Measurements from ENCODE around the gene KANTR. TPM values are rescaled to one million over a fixed set of nuclear protein-coding genes. Genes with fewer than 3 reads are reported as not detected.

KANTR gene
- total RNA-seq, 1 donor from 2014 or later: 31.5 TPM

- Mint-ChIP-seq H3K27ac (no peak overlapping the region), H3K9me3 (peaks cover 33% of the 10 kb centered on the region), H3K36me3 (peaks cover 8% of the 10 kb centered on the region), H3K4me1 (no peaks in the 10 kb centered on the region), H3K4me3 (no peak overlapping the region), H3K27me3 (ENCODE audit: low read depth) (no peaks in the 10 kb centered on the region)
- DNase-seq (ENCODE audit: low spot score in 2 of 2, unreplicated experiment in 2 of 2): no peak
- TF ChIP-seq CTCF (IDR thresholded peaks at IDR 0.05; ENCODE audit: unreplicated experiment): no peak
Measured at GRCh38 chrX:53122013-53122412, 28.1 kb downstream of the KANTR start.

- Mint-ChIP-seq H3K27me3 (ENCODE audit: low read depth) (no peaks in the 10 kb centered on the region), H3K4me3 (no peak overlapping the region), H3K9me3 (peaks cover 34% of the 10 kb centered on the region), H3K27ac (no peak overlapping the region), H3K4me1 (no peaks in the 10 kb centered on the region), H3K36me3 (peaks cover 8% of the 10 kb centered on the region)
- no peak for DNase-seq (ENCODE audit: low spot score in 2 of 2, unreplicated experiment in 2 of 2)
- no peak for TF ChIP-seq CTCF (IDR thresholded peaks at IDR 0.05; ENCODE audit: unreplicated experiment)
Measured at GRCh38 chrX:53125506-53125905, 31.6 kb downstream of the KANTR start.

GRCh38 chrX:53126377-53126776 is 32.4 kb downstream of the KANTR start:
- Mint-ChIP-seq H3K9me3 (peaks cover 34% of the 10 kb centered on the region), H3K27me3 (ENCODE audit: low read depth) (no peaks in the 10 kb centered on the region), H3K4me3 (no peak overlapping the region), H3K27ac (no peak overlapping the region), H3K4me1 (no peaks in the 10 kb centered on the region), H3K36me3 (peaks cover 8% of the 10 kb centered on the region)
- DNase-seq (ENCODE audit: low spot score in 2 of 2, unreplicated experiment in 2 of 2): no peak
- TF ChIP-seq CTCF (IDR thresholded peaks at IDR 0.05; ENCODE audit: unreplicated experiment): no peak

- H3K4me3 Mint-ChIP-seq: no peak overlapping the region
- no peaks in the 10 kb centered on the region for H3K27me3 Mint-ChIP-seq (ENCODE audit: low read depth)
- no peak overlapping the region for H3K27ac Mint-ChIP-seq
- no peak for DNase-seq (ENCODE audit: low spot score in 2 of 2, unreplicated experiment in 2 of 2)
- no peak for TF ChIP-seq CTCF (IDR thresholded peaks at IDR 0.05; ENCODE audit: unreplicated experiment)
- H3K9me3 Mint-ChIP-seq: peaks cover 35% of the 10 kb centered on the region
- H3K36me3 Mint-ChIP-seq: peaks cover 11% of the 10 kb centered on the region
- no peaks in the 10 kb centered on the region for H3K4me1 Mint-ChIP-seq
Measured at GRCh38 chrX:53128097-53128749, 34.3 kb downstream of the KANTR start.

GRCh38 chrX:53133400-53133799 is 39.5 kb downstream of the KANTR start:
- Mint-ChIP-seq H3K36me3 (peaks cover 11% of the 10 kb centered on the region), H3K9me3 (peaks cover 17% of the 10 kb centered on the region), H3K4me3 (no peak overlapping the region), H3K27me3 (ENCODE audit: low read depth) (no peaks in the 10 kb centered on the region), H3K27ac (no peak overlapping the region), H3K4me1 (no peaks in the 10 kb centered on the region)
- TF ChIP-seq CTCF (IDR thresholded peaks at IDR 0.05; ENCODE audit: unreplicated experiment): no peak
- no peak for DNase-seq (ENCODE audit: low spot score in 2 of 2, unreplicated experiment in 2 of 2)

- Mint-ChIP-seq H3K27ac (no peak overlapping the region), H3K36me3 (peaks cover 11% of the 10 kb centered on the region), H3K4me3 (no peak overlapping the region), H3K4me1 (no peaks in the 10 kb centered on the region), H3K9me3 (peaks cover 21% of the 10 kb centered on the region), H3K27me3 (ENCODE audit: low read depth) (no peaks in the 10 kb centered on the region)
- no peak for DNase-seq (ENCODE audit: low spot score in 2 of 2, unreplicated experiment in 2 of 2)
- TF ChIP-seq CTCF (IDR thresholded peaks at IDR 0.05; ENCODE audit: unreplicated experiment): no peak
Measured at GRCh38 chrX:53135581-53135980, 41.6 kb downstream of the KANTR start.
